ENCODE measurements around the gene ADARB2.
"Not testable (repeated sequence)": the region's sequence is repeated elsewhere in the genome, so short reads cannot be mapped to it uniquely, and the experiment has no call there.

The ADARB2 gene

DNA sequence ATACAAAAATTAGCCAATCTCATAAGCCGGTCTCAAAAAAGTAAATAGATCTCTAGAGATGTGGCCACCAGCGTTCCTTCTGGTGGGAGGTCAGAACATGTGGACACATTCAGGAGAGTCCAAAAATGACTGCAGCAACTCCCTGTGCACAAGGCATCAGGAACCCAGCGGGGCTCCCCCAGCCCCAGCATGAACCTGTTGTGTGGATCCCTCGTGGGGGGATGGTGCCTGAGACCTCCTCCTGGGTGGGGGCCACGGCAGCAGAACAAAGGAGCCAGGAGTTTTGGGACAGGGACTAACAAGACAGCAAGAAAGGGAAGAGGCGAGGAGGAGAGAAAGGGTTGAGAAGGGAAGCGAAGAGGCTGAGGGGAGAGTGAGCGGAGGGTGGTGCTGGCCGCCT lies 559.4 kb downstream of the ADARB2 start:
- no peak for DNase-seq

DNA sequence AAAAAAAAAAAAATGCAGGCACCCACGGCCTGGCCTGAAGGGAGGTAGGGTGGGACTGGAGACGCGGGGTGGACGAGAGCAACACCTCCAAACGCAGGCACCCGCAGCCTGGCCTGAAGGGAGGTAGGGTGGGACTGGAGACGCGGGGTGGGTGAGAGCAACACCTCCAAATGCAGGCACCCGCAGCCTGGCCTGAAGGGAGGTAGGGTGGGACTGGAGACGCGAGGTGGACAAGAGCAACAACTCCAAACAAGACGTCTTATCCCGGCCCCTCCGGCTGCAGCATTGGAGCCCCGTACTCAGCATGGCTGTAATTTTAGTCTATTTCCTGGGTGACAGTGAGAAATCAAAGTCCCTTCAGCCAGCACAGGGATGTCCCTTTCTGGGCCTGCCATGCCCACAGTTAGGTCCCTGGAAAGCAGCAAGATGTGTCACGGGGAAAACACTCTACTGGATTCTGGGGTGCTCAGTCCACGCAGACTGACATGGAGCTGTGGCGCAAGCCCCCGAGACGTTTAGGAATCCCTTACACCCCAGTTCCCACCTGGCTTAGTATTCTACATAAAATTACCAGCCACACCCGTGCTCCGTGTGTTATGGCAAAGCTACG lies 561.3 kb downstream of the ADARB2 start:
- DNase-seq: no peak

DNA sequence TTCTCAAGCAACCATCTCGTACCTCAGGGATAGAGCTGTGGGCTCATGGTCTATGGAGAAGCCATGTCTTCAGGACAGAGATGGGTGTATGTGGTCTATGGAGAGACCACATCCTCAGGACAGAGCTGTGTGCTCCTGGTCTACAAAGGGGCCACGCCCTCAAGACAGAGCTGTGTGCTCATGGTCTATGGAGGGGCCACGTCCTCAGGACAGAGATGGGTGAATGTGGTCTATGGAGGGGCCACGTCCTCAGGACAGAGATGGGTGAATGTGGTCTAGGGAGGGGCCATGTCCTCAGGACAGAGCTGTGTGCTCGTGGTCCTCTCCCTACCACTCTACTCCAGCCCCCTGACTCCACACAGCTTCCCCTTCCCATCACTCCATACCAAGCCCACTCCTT lies 563.3 kb downstream of the ADARB2 start:
- DNase-seq: no peak

DNA sequence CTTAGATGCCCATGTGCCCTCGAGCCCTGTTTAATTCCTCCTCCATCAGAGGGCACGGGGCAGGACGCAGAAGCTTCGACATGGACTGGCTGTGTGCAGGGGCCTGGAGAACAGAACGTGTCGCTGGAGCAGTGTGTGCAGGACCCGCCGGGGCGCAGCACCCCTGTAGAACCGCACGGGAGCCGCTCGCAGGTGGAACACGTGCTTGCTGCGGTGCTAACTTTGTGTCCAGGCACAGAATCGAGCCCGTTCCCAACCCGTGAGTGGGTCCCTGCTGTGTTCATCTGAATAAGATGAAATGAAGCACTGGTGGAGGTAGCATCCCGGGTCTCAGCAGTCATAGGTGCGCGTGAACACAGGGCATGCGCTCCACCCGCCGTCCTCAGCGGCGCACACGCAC lies 564.2 kb downstream of the ADARB2 start:
- DNase-seq: no peak

DNA sequence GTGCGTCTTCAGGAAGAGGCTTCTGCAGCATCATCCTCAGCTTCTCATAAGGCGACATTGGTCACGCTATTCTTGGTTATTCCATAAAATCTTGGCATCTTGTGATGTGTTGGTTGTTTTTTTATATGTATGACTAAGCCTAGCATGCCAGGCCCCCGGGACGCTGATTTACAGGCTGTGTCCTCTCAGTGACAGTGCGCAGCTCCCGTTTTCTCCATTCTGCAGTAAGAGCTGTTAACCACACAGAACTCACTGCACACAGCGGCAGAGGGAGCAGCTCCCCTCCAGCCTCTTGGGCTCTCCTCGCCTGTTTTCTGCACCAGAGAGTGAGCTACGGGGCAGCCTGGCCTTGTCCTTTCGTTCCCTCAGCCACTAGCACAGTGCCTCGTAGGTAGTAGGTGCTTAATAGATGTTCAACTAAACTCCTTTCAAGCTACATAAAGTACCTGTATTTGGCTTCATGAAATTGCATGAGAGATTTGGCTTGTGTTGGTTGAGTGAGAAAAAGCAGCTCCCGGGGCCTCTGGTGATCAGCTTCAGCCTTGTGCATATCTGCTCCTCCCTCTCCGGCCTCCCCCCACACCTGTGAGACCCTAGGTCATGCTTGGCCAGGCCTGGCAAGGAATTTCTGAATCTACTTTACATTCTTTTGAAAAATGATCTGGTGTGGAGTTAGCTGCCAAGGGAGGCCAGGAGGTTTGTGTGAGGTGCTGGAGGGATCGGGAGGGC lies 564.9 kb downstream of the ADARB2 start:
- no peak for DNase-seq

DNA sequence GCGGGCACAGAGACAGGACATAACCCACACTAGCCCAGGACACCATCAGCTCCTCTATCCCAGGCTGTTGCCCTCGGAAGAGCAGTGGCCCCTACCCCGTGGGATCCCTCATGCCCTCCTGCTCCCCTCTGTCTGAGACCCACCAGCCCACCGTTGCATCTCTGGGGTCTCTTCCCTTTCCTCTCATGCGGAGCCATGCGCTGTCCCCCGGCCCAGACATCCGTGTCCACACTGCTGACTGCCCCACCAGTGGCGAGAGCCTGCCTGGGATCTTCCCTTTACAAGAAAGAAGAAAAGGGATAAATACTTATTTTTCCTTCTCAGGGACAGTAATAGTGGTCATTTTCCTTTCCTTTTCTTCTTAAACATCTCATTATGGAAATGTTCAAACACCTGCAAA lies 565.7 kb downstream of the ADARB2 start:
- DNase-seq: no peak

DNA sequence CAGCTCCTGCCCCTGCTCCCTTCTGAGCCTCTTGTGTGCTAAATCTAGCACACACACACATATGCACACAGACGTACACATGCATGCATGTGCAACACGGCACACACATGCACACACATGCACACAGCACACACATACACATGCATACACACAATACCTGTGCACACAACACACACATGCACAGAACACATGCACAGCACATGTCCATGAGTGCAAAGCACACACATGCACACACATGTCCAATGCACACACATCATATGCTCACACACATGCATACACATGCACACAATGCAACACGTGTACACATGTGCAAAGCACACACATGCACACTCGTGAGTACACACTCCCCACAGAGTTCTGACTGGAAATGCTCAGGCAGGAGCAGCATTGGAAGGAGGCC lies 566.1 kb downstream of the ADARB2 start:
- no peak for DNase-seq

DNA sequence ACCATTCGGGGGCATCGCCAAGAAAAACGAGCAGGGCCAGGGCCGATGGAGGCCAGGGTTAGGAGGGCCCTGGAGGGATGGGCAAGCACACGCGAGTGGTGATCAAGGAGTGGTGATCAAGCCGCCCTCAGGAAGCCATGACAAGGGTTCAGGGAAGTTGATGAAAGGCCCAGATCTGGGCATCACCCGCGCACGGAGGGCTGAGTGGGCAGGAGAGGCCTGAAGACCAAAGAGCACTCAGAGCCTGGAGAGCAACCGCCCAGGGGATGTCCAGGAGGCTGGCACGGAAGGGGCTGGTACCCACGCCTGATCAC lies 566.5 kb downstream of the ADARB2 start:
- no peak for DNase-seq

DNA sequence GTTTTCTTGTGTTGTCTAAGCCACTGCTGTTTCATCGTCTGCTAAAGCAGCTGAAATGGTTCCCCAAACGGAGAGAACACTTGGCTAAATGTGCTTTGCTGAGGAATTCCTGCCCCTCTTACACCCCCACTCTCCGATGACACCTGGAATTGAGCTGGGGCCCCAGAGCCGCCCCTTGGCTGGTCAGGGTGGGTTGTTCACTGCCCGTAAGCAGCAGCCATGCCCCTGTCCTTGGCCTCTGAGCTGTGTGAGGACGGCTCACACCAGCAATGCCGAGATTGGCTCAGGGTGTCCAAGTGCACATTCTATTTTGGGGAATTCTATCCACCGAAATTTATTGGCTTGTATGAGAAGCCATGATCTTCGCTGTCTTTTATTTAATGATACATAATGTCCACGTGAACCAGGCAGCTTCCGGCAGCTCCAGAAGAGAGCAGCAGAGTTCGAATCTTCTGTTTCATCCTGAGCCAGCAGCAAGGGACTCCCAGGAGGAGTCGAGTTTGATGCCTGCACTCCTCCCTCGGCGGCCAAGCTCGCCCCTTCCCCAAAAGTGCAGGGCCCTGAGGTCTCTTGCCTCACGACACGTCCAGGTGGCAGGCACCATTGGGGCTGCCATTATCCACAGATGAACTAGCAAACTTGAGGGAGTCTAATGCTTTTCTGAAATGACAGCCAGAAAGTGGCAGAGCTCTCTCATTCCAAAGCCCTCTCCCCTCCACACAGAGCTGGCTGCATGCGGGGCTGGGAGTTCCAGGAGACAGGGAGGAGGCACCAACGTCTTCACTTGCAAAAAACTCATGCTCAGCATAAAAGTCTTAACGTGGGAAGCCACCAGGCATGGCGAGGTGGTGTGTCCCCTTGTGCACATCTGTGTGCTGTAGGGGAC lies 567.1 kb downstream of the ADARB2 start:
- DNase-seq: no peak

DNA sequence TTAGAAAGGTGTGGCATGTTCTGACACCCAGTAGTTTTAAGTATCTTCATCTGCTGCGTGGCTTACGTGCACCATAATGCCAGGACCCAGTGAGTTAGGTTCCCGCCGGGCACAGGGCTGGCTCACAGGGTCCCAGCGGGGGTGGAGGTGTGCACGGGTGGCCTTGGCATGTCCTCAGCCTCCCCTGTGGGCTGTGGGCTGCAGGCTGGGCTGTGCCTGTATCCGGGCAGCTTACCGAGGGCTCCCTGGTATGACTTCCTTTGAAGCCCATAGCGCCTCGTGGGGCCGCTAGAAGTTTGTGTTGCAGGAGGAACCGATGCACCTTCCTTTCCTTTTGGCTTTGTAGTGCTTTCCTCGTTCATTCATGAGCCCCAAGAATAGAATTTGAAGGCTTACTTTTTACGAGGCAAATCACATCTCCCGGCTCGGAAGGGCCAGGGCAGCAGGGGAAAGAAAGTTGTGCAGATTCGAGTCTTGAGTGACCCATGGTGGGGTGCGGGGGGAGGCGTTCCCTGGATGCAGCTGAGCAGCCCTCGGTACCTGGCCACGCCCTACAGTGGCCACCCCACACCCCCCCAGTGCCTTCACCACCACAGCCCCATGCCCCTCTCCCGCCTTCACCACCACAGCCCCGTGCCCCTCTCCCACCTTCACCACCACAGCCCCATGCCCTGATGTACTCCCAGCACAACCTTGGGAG lies 568.0 kb downstream of the ADARB2 start:
- DNase-seq: no peak

DNA sequence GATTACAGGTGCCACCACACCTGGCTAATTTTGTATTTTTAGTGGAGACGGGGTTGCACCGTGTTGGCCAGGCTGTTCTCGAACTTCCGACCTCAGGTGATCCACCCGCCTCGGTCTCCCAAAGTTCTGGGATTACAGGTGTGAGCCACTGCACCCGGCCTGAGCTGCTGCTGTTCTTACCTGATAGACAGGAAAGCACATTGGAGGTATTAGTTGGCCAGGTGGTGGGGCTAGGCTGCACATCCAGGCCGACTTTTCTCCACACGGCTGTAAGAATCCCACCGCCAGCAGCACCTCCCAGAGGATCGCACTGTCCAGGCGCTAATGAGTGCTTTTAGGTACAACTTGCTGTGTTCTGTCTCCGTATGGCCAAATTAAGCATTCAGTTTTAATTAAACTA lies 568.6 kb downstream of the ADARB2 start:
- no peak for DNase-seq

DNA sequence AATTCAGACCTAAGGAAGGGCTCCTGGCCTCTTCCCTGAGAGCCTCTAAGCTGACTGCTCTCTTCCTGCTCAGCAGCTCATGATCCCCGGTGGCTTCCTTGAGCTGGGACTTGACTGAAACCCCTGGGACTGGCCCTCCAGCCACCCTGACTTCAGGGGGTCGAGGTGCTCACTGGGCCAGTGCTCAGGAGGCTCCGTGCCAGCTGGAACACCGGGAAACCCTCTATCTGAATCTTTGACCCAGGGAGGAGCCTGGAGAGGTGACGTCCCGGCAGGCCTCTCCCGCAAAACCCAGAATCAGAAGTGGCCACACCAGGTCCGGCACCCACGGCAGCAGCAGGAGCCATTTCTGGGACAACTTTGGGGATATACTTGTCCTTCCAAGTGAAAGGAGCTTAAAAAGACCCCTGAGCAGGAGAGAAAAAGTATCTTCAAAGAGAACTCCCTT lies 570.5 kb downstream of the ADARB2 start:
- no peak for DNase-seq

DNA sequence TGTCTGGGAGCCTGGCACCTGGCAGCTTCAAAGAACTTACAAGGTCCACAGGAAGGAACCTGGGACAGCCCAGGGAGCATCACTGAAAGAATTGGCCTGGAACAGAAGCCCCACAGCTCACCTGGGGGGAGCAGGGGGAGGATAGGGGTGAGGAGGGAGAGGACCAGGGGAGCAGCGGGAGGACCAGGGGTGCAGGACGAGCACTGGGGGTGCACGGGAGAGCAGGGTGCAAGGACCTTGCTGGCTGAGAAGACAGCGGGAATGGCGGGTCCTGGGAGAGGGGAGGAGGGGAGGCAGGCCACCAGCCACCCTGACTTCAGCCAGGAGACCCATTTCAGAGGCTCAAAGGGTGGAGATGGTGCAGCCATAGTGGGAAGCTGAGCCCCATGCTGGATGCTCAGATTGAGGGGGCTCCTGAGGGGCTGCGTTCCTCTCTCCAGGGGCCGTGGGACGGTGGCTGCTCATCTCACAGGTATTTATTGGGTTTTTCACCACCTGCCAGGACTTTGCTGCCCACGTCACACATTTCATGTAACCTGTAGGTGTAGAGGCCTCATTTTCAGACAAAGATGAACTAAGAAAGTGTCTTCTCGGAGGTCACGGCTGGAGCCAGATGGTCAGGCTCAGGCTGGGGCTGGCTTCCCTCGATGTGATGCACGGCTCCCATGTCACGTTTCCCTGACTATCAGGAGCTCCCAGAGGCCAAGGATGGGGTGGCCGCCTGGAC lies 571.1 kb downstream of the ADARB2 start:
- DNase-seq: no peak

DNA sequence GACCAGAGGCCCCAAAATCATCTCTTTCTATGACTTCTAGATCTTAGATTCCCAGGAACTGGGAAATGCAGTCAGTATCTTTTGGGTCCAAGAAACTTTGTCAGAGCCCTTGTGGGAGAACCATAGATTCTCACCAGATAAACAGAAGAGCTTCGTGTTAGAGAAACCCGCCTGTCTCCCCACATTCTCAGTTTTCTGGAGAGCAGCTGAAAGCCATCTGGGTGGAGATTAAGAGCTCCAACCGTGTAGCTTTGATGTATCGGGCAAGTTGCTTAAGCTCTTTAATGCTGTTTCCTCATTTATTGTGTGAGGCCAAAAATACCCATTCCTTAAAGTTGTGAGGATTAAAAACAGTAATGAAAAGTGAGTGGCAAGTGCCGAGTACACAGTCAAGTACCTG lies 573.5 kb downstream of the ADARB2 start:
- no peak for DNase-seq

DNA sequence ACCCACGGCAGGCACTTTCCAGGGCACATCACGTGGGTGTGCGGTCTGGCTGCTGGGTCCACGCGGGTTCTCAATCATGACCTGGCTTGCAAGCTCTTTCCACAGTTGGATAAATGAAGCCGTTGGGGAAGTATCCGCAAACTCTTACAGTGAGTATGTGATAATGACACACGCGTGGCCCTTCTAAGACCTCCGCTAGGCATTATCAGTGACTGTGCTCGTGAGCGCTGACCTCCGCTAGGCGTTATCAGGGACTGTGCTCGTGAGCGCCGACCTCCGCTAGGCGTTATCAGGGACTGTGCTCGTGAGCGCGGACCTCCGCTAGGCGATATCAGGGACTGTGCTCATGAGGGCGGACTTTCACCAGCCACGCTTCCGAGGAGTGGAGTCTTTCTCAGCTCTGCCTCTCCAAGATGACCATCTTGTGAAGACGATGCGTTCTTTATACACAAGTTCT lies 574.1 kb downstream of the ADARB2 start:
- DNase-seq: no peak

DNA sequence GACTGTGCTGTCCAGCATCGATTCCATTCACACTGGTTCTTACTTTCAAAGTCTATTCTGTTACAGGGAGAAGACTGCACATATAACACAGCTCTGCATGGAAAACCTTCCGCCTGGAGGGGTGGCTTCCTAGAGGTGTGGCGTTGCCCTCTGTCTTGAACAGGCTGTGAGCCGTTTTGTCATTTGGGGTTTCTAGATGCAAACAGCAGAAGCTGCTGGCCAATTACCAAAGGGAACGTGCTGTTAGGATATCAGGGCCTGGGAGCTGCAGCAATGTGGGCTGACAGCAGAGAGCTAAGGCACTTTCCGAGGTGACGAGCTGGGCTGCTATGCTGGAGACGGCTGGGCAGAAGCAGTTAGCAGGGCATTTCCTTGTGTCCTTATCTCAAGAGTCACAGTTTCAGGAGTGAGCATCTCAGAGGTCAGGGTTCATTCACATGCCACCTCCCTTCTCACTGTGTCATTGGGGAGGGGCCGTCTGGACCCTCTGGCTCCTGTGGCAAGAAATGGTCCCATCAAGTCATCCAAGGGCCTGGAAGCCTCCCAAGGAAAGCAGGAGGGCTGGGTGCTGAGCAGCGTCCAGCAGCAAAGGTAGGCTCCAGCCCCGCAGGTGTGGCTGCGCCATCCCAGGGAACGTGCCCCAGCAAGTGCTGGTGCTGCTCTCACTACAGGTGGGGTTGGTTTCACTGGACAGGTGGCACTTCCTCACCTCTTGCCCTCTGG lies 574.7 kb downstream of the ADARB2 start:
- DNase-seq: no peak

DNA sequence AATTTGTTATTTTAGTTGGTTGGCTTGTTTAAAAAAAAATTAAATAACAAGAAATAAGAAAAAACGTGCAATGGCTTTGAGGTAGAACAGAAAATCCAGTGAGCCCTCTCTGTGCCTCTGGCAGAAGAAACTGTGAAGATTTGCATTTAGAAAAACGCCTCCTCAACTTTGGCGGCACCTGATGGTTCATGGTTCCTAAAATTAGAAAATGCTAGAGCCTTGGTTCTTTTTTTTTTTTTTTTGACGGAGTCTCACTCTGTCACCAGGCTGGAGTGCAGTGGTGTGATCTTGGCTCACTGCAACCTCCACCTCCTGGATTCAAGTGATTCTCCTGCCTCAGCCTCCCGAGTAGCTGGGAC lies 576.0 kb downstream of the ADARB2 start:
- DNase-seq: not testable (repeated sequence)

DNA sequence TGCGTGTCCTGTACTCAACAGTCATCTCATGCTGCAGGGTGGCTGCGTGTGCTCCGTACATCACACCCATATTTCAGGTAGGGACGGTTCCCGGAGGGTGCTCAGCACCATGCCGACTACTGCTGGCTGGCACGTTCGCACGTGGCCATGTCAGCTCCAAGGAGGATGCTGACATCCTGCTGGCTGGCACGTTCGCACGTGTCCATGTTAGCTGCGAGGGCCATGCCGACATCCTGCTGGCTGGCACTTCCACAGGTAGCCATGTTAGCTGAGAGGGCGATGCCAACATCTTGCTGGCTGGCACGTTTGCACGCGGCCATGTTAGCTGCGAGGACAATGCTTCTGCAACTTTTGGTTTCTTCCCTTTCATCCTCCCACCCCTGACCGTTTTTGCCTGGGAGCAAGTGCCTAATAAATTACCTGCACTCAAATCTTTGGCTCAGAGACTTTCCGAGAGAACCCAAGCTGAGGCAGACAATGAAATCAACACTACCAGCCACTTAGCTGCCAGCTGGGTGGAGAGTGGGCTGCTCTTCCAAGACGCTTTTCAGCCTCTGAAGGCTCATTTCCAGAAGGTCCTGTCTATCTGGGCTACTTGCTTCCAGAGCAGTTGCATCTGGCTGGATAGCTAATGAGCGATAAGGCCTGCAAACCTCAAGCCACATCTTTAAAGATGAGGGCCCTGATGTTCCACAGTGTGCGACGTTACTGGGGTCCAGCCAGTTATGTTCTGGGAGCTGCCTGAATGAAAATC lies 576.6 kb downstream of the ADARB2 start:
- no peak for DNase-seq

DNA sequence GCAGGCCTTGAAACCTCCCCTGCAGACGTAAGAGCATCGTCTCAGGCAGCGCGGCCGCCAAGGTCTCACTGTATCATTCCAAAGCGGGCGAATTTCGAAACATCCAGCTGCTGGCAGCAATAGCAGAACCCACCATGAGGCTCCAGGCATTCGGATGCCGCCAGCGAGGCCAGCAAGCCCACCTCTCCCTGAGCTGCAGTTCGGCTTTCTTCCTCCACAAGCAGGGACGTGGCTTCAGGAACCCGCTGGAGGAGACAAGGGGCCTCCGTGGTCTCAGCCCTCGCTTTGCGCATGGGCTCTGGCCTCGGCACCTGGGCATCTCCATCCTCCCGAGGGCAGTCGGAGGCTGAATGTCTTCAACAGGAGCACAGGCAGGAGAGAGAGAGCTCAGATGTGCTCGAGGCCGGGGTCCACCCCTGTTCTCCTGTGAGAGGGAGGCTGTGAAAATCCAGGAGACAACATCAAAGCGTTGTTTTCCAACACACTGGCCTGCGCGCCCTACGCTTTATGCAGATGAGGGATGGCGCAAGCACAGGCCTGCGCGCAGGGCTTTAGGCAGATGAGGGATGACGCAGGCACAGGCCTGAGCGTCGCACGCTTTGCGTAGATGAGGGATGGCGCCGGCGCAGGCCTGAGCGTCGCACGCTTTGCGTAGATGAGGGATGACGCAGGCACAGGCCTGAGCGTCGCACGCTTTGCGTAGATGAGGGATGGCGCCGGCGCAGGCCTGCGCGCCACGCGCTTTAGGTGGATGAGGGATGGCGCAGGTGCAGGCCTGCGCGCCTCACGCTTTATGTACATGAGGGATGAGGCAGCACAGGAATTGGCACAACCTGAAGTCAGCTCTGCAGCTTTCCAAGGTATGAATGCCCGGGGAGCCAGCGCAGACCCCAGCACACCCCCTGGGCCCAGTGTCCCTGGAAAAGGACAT lies 577.9 kb downstream of the ADARB2 start:
- no peak for DNase-seq

DNA sequence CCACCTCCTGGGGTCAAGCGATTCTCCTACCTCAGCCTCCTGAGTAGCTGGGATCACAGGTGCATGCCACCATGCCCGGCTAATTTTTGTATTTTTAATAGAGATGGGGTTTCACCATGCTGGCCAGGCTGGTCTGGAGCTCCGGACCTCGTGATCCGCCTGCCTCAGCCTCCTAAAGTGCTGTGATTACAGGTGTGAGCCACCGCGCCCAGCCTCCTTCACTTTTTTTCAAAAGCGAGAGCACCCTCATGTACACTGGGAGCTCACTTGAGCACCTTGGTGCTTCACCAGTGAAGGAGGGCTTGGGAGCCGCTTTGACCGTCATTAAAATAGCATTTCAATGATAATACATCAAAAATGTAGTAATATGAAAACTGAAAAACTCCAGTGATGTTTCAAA lies 578.8 kb downstream of the ADARB2 start:
- DNase-seq: not testable (repeated sequence)
